HG03039 (cell line): ENCODE measurements around the gene KAZN.

Experiments
- ATAC-seq: cut with Tn5 transposase; IDR thresholded peaks from one replicate; pipeline ENCODE4 v1.9.1; 2021; ENCODE audit warnings: mild to moderate bottlenecking, moderate library complexity; ENCODE audit not compliant: unreplicated experiment

Gene KAZN

DNA sequence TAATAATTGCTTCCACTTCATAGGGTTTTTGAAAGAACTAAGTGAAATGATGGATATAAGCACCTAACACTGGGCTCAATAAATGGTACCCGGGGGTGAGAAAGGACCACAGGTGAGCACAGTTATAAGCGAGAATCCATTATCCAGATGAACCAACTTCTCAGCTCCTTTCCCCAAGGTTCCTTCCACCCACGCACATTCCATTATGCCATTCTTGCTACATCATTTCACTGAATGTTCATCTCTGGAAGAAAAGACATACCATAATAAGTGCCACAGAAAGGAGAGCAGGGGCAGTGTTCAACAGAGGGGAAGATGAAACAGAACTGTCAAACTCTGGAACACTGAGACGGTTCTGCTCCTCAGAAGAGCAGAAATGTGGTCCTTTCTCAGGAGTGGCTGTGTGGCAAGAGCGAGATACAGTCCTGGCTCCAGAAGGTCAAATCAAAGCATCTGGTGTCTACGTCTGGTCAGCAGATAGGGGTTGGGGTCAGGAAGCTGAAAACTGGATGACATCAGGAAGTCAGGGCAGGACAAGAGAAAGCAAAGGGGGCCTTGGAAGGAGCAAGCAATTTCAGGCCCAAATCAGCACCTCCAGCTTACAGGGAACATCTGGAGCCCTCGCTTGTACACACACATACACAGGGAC lies 299.6 kb downstream of the KAZN start:
- ATAC-seq, result no peak

DNA sequence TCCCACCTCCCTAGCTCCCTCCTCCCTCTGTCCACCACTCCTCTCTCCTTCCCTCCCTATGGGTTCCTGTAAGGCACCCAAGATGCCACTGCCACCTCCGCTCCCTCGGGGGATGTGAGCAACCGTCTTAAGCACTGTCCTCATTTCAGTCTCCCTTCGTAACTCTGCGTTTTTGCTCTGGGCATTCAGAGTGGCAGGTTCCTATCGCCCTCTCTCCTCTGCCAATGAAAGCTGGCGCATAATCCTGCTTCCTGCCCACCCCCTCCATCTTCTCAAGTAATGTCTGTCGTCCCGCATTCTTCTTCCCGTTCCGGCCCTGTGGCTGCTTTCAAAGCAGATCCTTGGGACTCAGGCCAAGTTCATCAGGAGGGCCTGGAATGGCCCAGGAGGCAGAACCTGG lies 301.2 kb downstream of the KAZN start:
- no peak for ATAC-seq

DNA sequence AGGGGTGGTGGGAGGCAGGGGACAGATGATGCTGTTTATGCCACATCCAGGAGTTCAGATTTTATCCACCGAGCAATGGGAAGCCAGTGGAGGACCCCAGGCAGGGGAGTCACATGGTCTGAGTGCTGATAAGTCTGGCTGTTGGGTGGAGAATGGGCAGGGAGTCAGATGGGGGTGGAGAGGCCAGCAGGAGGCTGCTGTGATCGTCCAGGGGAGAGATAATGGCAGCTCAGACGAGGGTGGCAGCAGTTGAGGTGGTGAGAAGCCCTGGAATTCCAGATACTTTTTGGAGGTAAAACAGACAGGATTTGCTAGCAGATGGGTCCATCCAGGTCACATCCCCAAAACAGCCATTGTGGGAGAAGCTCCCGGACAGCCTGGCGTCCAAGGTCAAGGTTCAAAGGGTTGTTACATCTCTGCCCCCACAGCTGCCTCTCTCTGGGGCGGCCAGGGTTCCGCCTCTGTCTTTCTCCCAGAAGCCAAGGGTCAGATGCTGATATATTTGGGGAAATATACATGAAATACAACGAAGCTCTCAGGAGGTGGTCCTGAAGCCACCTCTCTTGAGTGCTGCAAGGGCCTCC lies 303.0 kb downstream of the KAZN start:
- ATAC-seq, result no peak

DNA sequence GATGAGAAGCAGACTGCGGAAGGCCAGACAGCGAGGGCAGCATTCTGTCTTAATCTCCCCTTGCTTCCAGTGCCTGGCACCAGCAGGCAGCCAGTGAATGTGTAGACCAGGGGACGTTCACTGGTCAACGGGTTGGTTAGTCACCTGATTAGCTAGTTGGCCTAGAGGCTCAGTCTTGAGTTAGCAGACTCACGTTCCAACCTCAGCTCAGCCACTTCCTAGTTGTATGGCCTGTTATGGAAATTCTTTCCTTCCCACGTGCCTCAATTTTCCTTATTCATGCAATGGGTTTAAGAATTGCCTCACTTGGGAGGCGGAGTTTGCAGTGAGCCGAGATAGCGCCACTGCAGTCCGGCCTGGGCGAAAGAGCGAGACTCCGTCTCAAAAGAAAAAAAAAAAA lies 305.4 kb downstream of the KAZN start:
- no peak for ATAC-seq

DNA sequence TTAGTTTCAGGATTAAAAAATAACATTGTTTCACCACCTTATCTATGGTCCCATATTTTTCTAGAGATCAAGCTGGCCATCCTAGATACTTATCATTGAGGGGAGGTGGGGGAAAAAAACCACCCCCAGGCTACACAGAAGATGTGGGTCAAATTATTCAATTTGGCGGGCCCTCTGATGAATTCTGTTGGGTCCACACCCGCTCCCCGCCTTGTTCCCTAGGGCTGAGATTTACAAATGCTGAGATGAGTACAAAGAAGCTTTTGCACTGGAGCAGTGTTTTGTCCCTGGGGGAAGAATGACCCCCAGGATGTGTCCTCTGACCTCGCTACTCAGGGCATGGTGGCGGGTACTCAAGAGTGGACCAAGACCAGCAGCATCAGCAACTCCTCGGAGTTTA lies 308.2 kb downstream of the KAZN start:
- ATAC-seq, result no peak

DNA sequence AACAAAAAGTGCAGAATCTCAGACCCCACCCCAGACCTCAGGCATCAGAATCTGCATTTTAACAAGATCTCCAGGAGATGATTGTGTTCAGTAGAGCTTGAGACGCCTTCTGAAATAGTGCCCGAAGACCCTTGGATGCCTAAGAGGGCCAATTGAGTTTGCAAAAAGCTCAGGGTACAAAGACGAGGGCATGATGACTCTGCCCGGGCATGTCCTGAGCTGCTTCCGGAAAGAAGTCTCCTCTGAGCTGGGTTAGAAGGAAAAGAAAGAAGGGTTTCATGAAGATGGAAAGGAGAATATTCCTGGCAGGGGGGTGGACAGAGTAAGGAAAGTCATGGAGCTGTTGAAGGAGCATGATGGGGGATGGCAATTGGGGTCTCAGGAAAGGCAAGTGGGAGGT lies 308.9 kb downstream of the KAZN start:
- no peak for ATAC-seq

DNA sequence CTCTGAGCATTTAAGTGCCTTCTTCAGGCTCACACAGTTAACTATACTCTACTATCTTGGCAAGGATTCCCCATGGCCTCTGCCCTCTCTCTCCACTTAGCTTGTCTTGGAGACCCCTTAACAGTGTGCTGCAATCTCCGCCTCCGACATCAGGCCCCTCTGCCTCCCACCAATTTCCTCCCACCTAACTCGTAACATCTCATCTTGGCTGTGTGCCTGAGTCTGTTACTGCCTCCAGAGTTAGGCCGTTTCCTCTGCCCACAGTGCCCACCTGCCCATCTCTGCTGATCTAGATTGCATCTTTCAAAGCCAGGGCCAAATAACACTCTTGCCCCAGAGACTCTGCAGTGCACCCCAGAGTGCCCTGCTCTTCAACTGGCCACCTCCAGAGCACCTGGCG lies 310.8 kb downstream of the KAZN start:
- no peak for ATAC-seq

DNA sequence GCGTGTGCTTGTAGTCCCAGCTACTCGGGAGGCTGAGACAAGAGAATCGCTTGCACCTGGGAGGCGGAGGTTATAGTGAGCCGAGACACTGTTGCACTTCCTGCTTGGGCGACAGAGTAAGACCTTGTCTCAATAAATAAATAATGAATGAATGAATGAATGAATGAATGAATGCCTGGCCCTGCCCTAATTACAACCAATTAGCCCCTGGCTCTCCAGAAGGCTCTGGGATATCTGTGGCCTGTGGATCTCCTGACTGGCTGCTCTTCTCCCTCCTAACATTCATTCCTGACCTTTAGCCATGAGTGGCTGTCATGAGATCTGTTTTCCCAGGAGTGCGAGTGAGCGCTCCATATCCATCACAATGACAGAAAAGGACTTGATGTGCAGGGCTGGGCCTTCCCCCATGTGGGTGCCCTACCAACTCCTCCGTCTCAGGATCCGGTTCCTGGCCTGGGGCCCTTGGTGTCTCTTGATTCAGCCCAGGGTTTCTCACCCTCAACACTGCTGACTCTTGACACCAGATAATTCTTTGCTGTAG lies 311.5 kb downstream of the KAZN start:
- no peak for ATAC-seq

DNA sequence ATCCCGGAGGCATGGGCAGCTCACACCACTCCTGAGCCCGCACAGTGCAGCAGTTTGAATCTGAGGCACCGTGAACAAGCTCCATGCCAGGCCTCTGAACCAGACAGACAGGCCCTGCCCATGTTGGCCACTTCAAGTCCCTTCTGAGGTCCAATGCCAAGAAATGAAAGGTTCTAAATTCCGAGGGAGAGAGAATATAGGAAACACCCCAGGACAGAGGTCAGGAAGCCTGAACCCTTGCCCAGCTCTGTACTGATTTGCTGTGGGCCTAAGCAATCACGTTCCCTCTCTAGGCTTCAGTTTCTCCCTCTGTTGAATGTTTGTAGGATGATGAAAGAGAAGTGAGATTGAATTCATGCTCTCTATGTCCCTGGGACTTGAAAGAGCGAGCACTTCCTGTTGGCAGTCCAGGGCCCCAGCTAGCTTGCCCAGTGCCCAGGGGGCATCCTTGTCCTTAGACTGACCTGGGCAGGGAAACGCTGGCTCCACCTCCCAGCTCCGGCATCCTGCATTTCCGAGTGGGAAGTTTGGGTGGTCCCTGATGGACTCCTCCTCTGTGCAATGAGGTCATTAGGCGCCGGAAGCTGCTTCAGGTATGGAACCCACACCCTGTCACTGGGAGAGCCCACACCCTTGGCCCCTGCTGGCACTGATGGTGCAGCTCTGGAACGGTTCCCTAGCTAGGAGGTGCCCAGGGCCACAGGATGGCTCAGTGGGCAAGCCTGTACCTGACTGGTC lies 312.7 kb downstream of the KAZN start:
- no peak for ATAC-seq

DNA sequence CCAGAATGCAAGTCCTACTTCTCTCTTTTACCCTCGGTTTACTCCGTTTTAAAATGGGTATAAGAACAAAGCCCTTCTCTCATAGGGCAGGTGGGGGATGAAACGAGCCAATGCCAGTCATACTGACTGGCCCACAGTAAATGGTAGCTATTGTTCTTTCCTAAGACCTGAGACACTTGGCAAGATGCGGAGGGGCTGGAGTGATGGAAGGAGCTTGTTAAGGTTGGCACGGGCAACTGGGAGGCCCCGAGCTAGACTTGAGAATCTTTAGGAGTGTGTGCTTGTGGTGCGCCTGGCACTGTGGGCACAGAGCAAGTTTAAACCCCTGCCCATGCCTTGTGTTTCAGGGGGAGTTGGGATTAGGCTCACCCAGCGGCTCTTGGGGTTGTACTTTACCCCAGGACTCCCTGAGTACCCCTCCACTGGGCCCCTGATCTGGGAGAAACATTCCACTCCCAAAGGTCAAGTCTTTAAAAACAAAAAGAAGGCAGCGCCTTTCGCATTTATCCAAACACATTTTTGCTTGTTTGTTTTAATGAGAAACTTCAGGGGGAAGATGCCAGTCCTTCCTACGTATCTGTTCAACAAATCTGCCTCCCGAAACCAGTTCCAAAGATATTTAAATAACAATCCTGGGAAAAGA lies 314.5 kb downstream of the KAZN start:
- ATAC-seq, result no peak

DNA sequence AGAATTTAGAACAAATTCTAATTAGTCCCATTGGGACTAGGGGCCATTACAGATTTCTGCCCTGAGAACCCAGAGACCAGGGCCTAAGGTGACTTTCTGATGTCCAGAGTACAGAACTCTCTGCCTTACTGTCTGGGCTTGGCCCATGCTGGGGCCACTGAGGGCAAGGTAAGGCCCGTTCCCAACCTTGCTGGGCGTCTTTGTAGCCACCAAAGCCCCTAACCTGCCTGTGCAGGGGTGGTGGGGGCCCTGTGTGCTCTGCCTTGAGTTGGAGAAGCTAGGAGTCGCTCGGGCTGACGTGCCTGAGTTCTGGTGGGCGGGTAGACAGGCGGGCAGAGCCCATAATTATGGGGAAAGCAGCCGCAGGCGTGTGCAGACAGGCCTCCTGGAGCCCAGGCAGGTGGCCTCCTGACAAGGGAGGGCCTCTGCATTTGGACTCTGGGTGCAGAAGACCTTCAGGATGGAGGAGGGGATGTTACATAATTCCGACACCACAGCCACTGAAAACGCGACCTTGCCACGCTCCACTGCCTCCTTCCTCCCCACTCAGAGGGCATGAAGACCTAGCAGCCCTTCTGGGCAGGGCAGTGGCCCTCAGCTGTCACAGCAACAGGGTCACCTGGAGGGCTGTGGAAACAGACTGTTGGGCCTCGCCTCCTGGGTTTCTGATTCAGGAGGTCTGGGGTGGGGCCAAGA lies 315.1 kb downstream of the KAZN start:
- no peak for ATAC-seq

DNA sequence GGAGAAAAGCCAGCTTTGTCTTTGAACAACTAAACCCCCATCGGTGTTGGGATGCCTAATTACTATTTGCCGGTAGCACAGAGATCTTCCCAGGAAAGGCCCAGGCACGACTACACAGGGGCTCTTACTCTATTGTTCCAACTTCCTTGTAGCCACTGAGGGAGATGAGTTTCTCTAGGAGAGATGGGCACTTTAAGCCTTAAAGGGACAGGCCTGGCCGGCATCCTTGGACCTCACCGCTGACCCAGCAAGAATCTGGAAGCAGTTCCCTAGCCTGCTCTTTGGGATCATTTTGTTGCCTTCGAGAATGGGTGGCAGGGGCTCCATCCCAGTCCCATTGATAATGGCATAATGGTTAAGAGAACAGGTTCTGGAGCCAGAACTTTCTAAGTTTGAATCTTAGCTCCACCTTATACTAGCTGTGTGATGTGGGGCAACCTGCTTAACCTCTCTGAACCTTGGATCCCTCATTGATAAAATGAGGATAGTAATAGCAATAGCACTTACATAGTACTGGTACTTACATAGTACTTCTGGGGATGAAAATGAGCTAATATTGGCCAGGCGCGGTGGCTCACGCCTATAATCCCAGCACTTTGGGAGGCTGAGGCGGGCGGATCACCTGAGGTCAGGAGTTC lies 316.0 kb downstream of the KAZN start:
- ATAC-seq, result no peak

DNA sequence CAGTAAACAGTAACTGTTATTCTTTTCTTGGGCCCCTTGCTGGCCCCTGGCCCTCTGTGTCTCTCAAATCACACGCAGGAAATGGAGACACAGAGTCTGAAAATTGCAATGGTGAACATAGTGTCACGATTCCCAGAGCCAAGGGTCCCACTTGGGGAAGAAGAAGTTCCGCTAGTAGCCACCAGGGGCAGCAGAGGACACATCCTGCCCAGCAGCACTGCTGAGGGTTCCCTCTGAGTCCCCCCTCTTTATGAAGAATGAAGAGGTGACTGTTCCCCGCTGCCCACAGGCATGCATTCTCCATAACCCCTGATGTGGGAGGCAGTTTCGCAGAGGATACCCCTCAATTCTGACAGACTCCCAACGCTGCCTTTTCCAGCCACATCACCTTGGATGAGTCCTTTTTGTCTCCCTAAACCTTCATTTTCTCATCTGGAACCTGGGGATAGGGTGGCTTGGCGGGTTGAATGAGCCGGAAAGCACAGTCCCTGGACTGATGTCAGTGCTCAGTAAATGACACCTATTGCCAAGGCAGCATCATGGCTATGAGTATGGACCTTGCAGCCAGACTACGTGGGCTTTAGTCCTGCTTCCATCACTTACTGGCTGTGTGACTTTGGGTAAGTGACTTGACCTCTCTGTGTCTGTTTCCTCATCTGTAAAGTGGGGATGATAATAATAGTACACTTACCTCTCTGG lies 317.0 kb downstream of the KAZN start:
- no peak for ATAC-seq

DNA sequence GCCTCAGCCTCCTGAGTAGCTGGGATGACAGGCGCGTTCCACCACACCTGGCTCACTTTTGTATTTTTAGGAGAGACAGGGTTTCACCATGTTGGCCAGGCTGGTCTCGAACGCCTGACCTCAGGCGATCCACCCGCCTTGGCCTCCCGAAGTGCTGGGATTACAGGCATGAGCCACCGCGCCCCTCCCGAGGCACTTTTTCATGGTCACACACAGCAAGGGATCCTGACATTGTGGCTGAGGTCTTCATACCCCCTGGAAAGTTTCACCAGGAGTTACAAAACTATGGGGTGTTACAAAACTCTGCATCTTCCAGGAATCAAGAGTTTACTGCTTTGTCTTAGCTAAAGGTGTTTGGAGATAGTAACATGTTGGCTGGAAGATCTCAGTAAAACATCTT lies 320.8 kb downstream of the KAZN start:
- ATAC-seq, result no peak

DNA sequence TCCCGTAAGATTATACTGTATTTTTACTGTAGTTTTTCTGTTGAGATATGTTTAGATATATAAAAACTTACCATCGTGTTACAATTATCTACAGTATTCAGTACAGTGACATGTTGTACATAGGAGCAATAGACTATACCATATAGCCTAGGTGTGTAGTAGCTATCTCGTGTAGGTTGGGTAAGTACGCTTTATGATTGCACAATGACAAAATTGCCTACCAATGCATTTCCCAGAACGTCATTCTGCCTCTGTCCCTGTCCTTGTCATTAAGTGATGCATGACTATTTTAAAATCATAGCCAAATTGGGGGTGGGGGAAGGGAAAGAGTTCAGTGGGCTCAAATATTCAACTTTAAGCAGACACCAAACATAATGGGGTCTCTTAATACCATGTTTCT lies 321.3 kb downstream of the KAZN start:
- no peak for ATAC-seq

DNA sequence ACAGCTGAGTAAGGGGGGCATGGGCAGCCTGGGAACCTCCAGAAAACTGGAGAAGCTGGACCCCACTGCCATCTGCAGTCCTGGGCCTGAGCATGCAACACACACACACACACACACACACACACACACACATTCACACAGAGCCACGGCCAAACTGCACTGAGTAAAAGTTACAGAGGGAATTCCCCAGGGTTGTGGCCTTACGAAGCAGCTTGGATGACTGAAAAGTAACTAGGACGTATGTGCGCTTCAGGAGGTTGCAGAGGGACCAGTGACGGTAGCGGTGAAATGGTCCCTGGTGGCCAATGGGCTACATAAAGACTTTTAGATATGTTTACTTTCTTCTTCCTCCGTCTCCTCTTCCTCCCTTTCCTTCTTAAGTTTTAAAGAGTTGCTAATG lies 322.6 kb downstream of the KAZN start:
- no peak for ATAC-seq

DNA sequence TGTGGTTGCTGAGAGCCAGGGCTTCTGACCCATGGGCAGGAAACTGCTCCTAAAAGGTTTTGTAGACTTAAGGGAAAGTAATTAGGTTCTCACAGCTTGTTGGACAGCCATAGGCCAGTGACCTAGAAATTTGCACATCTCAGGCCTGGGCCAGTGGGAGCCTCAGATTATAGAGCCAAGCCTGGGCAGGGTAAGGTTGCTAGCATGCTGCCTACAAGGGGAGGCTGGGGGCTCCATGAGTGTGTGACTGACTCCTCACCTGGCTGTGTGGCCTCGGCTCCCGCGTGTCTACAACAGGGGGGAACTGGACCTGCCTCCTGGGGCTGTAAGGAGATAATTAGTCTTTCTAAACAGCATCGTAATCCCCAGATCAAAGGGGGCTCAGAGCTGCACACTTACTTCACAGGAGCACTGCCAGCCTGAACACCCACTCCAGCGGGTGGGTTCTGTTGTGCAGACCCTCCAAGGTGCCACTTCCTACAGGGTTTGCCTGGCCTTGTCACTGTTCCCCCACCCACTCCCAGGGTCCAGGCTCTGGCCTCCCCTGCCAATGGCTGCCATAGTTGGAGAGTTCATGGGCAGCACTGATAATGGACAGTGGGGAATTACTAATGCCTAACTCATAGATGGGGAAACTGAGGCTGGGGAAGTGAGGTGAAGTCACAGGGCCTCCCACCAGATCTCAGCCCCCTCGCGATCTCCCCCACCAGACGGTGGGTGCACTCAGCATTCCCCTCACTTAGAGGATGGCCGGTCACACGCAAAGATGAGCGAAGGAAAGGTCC lies 324.6 kb downstream of the KAZN start:
- ATAC-seq, result no peak

DNA sequence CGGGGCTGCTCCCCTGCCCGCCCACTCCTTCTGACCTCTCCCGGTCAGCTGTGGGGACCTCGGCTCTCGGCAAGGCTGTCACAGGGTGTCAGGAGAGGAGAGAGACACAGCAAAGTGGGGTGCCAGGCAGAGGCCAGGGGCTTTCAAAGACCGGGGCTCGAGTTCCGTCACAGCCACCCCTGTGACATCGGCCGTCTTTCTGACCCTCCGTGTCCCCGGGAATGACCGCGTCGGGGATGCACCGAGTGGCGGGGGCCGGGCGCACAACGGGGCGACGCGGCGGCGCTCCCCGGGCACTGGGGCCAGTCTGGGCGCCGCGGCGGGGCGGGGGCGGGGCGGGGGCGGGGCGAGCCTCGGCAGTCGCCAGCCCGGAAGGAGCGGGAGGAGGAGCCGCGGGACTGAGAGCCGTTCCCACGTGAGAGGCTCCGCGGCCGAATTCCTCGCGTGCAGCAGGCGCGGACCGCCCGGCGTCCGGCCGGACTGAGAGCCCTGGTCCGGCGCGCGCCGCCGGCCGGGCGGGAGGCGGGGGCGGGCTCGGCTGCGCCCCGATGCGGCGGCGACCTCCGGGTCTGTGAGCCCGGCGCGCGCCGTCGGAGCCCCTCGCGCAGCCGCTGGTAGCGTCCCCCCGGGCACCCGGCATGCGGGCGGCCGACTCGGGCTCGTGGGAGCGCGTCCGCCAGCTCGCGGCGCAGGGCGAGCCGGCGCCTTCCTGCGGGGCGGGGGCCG lies 325.4 kb downstream of the KAZN start:
- no peak for ATAC-seq
